ENCODE measurements around the gene HMGN5. TPM values are rescaled to one million over a fixed set of nuclear protein-coding genes. Genes with fewer than 3 reads are reported as not detected.

HMGN5 gene, protein sequence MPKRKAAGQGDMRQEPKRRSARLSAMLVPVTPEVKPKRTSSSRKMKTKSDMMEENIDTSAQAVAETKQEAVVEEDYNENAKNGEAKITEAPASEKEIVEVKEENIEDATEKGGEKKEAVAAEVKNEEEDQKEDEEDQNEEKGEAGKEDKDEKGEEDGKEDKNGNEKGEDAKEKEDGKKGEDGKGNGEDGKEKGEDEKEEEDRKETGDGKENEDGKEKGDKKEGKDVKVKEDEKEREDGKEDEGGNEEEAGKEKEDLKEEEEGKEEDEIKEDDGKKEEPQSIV
- 1 to 10 TPM; 1.4 to 3.2 TPM for total RNA-seq

DNA sequence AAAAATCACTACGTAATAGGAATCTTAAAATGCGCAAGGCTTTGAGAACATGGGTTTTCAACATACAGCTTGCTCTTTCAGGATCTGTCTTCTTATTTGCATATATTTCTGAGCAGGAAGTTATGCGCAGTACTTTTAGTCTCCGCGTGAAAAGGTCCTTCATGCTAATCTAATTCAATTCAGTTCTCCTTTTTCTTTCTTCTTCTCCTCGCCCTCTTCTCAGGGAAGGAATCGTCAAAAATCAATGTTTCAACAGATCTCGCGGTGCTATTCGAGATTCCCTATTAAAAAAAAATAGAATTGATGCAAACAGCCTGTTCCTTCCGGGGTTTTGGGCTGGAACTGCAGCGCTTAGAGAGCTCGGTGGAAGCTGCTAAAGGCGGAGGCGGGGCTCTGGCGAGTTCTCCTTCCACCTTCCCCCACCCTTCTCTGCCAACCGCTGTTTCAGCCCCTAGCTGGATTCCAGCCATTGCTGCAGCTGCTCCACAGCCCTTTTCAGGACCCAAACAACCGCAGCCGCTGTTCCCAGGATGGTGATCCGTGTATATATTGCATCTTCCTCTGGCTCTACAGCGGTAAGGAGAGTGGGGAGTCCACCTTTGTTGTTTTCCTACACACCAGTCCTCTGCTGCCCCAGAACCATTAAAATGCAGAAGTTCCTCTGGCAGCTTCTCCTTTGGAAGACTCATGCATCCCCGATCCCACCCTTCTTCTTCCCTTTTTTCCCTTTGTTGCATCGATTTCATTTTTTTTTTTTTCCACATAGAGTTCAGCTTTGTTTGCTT is at the start of gene HMGN5, which contains the start of gene SH3BGRL:
Gene HMGN5 (minus strand): TSS at position 243 of the 785 bp plus-strand sequence. CDS start 80,364 bp downstream, outside the sequence.
Gene SH3BGRL (plus strand): TSS at position 432 of the 785 bp plus-strand sequence. CDS start 99 bp downstream, at position 531.
- Mint-ChIP-seq H3K36me3 (ENCODE audit: low read depth) (peaks cover 33% of the 10 kb centered on the region), H3K4me1 (peaks cover 37% of the 10 kb centered on the region), H3K4me3 (peak within 1 kb of the TSS; percentile 98), H3K27ac (peak within 1 kb of the TSS; percentile 98), H3K9me3 (no peaks in the 10 kb centered on the region), H3K27me3 (no peaks in the 10 kb centered on the region)
- ChIA-PET POLR2A (no interaction called here), CTCF (interaction anchor here (0.7 to 1.0 kb wide), 2 partner anchors 11 to 74 kb away, joined by 3 to 4 read pairs; no protein-coding TSS in a partner anchor)
- peak; percentile 77 for DNase-seq

DNA sequence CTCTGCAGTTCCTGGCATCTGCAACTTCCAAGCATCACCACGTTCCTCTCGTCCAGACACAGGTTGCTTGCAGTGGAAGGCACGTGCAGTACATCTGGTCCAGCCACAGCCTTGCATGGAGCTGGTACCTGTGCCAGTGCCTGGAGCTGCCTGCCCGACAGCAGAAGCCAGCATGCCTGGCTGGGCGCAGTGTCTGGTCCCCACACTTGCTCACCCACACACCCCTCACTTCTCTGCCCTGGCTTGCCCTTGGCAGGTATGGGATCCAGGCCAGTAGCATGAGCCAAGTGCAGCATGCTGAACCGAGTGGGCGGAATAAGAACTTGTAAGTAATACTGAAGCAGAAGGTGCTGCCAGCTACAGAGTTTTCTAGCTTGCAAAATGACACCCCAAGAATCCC is 40.0 kb upstream of the HMGN5 start:
- H3K4me3 Mint-ChIP-seq = no peak overlapping the region
- ChIA-PET POLR2A (no interaction called here), CTCF (no interaction called here)
- no peak overlapping the region for H3K27ac Mint-ChIP-seq
- peaks cover 30% of the 10 kb centered on the region for H3K36me3 Mint-ChIP-seq (ENCODE audit: low read depth)
- H3K27me3 Mint-ChIP-seq = no peaks in the 10 kb centered on the region
- peaks cover 8% of the 10 kb centered on the region for H3K9me3 Mint-ChIP-seq
- H3K4me1 Mint-ChIP-seq = no peaks in the 10 kb centered on the region
- DNase-seq = no peak

DNA sequence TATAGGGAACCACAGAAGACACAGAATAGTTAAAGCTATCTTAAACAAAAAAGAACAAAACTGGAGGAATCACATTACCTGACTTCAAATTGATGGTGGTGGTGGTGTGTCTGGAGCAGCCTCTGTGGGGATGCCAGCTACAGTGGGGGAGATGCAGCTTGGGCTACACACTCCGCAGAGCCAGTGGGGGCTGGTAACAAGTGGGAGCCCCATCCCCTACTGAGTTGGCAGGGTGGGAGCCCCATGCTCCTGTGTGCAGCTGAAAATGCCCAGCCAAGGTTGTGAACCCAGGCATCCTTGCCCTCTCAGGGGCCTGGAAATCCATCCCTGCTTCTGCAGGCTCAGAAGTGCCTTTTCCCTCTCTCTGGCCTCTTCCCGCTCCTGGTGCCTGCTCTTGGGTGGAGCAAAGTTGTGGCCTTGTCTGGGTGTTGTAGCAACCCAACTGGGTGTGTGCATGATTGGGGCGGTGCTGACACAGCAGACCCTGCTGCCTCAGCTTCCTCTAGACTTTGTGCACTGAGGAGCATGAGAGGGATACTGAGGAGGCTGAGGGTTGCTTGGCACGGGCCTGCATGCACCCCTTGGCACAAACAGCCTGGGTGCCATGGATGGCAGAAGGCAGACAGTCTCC is 39.1 kb upstream of the HMGN5 start:
- H3K9me3 Mint-ChIP-seq = peaks cover 8% of the 10 kb centered on the region
- peaks cover 39% of the 10 kb centered on the region for H3K36me3 Mint-ChIP-seq (ENCODE audit: low read depth)
- CTCF ChIA-PET = no interaction called here
- no peaks in the 10 kb centered on the region for H3K27me3 Mint-ChIP-seq
- no peak overlapping the region for H3K4me3 Mint-ChIP-seq
- H3K27ac Mint-ChIP-seq = no peak overlapping the region
- H3K4me1 Mint-ChIP-seq = no peaks in the 10 kb centered on the region
- POLR2A ChIA-PET = no interaction called here
- no peak for DNase-seq

DNA sequence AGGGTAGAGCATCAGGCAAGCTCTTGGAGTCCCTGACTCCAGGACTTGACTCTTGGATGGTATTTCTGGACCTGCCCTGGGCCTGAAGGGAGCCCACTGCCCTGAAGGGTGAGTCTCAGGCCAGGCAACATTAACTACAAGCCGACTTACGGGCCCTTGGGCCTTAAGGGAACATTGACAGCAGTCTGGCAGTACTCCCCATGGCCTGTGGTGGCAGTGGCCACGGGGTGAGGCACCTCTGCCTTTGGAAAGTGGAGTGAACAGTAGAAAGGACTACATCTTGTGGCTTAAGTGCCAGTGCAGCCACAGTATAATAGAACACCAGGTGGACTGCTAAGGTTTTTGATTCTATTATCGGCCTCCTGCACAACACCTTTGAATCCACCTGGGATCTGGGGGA is 36.5 kb upstream of the HMGN5 start:
- POLR2A ChIA-PET = no interaction called here
- no peak overlapping the region for H3K4me3 Mint-ChIP-seq
- H3K4me1 Mint-ChIP-seq = no peaks in the 10 kb centered on the region
- H3K27ac Mint-ChIP-seq = no peak overlapping the region
- H3K27me3 Mint-ChIP-seq = no peaks in the 10 kb centered on the region
- no peak for DNase-seq
- H3K9me3 Mint-ChIP-seq = peaks cover 12% of the 10 kb centered on the region
- peaks cover 49% of the 10 kb centered on the region for H3K36me3 Mint-ChIP-seq (ENCODE audit: low read depth)
- CTCF ChIA-PET = no interaction called here

DNA sequence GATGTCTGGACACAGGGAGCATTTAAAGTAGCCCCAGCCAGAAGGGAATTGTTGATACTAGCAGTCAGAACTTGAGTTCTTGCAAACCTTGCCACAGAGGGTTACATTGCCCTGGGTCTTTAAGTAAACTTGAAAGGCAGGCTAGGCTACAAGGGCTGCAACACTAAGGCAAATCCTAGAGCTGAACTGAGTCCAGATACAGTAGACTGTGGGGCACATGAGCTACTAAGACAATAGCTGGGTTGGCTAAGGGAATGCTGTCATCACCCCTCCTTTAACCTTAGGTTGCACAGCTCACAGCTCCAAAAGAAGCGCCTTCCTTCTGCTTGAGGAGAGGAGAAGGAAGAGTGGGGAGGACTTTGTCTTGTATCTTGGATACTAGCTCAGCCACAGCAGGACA is 35.8 kb upstream of the HMGN5 start:
- no peak for DNase-seq
- POLR2A ChIA-PET = no interaction called here

DNA sequence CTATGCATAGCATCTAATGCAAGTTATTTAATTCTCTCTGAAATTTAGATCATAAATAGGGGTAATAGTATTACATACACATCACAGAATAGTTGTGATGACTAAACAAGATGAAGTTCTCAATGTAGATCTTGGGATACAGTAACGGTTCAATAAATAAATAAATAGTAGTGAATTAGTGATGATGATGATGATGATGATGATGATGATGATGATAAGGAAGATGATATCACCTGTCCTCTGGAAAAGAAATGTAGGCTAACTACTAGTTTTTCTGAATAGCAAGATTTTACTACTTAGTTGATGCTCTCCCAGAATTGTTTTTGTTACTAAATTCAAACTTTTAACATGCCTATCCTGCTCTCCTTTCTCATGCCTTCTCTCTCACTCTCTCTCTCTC is 30.5 kb upstream of the HMGN5 start:
- H3K27ac Mint-ChIP-seq = no peak overlapping the region
- peaks cover 29% of the 10 kb centered on the region for H3K36me3 Mint-ChIP-seq (ENCODE audit: low read depth)
- H3K27me3 Mint-ChIP-seq = no peaks in the 10 kb centered on the region
- CTCF ChIA-PET = no interaction called here
- H3K4me3 Mint-ChIP-seq = no peak overlapping the region
- H3K4me1 Mint-ChIP-seq = no peaks in the 10 kb centered on the region
- H3K9me3 Mint-ChIP-seq = peaks cover 4% of the 10 kb centered on the region
- POLR2A ChIA-PET = no interaction called here
- no peak for DNase-seq

More for the DNA sequence above, 35.8 kb upstream of the HMGN5 start:
- CTCF ChIA-PET = no interaction called here
- H3K36me3 Mint-ChIP-seq (ENCODE audit: low read depth) = peaks cover 49% of the 10 kb centered on the region
- no peak overlapping the region for H3K4me3 Mint-ChIP-seq
- no peak overlapping the region for H3K27ac Mint-ChIP-seq
- H3K9me3 Mint-ChIP-seq = peaks cover 12% of the 10 kb centered on the region
- H3K27me3 Mint-ChIP-seq = no peaks in the 10 kb centered on the region
- H3K4me1 Mint-ChIP-seq = no peaks in the 10 kb centered on the region

DNA sequence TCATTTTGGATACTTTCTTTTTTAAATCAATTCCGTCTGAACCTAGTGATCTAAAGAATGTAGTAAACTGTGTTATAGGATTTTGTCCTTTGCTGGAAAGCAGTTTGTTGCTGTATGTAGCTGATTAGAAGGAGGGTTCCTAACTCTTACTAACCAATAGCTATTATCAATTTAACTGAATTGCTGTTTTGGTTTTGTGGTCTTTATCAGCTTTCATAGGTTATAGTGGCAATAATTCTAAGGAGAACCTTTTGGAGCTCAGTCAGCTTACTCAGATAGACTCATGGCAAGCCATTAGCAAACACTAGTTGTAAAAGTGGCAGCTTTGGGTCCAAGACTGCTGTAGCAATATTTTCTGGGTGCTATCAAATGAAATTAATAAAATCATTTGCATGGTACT is 29.8 kb upstream of the HMGN5 start:
- H3K9me3 Mint-ChIP-seq = peaks cover 4% of the 10 kb centered on the region
- H3K4me3 Mint-ChIP-seq = no peak overlapping the region
- POLR2A ChIA-PET = no interaction called here
- no peak overlapping the region for H3K27ac Mint-ChIP-seq
- no peaks in the 10 kb centered on the region for H3K4me1 Mint-ChIP-seq
- H3K36me3 Mint-ChIP-seq (ENCODE audit: low read depth) = peaks cover 23% of the 10 kb centered on the region
- DNase-seq = no peak
- CTCF ChIA-PET = no interaction called here
- H3K27me3 Mint-ChIP-seq = no peaks in the 10 kb centered on the region

DNA sequence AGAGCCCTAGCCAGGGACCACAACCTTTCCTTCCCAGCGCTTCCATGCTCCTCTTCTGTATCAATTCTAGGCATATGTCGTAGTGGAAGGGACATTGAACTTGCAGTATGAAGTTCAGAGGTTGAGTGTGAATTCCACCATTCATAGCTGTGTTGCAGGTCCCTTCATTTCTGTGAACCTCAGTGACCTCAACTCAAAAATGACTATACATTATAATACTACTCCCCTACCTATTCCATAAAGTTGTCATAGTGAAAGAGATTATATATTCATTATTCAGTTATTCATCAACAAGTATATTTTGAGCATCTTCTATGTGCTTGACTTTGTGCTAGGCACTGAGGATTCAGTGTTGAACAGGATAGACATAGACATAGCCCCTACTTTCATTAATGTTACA is 28.2 kb upstream of the HMGN5 start:
- Mint-ChIP-seq H3K27ac (no peak overlapping the region), H3K36me3 (ENCODE audit: low read depth) (peaks cover 15% of the 10 kb centered on the region), H3K4me1 (no peaks in the 10 kb centered on the region), H3K9me3 (peaks cover 4% of the 10 kb centered on the region), H3K4me3 (no peak overlapping the region), H3K27me3 (no peaks in the 10 kb centered on the region)
- no peak for DNase-seq
- CTCF ChIA-PET = no interaction called here
- POLR2A ChIA-PET = no interaction called here

DNA sequence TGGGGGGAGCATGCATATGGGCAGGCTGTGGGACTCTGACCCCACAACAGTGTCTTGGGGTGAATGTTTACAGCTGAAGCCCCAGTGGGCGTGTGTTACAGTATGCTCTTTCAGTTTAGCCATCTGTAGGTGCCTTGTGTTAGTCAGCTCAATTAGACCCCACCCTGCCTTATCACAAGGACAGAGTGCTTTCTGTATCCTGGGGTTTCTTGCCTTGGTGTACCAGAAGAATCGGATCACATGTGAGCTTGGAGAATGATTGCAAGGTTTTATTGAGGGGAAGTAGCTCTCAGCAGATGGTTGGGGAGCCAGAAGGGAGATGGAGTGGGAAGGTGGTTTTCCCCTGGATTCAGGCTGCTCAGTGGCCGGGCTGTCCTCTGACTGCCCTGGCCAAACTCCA is 27.5 kb upstream of the HMGN5 start:
- ChIA-PET POLR2A (no interaction called here), CTCF (no interaction called here)
- Mint-ChIP-seq H3K36me3 (ENCODE audit: low read depth) (peaks cover 14% of the 10 kb centered on the region), H3K27ac (no peak overlapping the region), H3K4me1 (no peaks in the 10 kb centered on the region), H3K4me3 (no peak overlapping the region), H3K27me3 (no peaks in the 10 kb centered on the region), H3K9me3 (peaks cover 4% of the 10 kb centered on the region)
- DNase-seq = no peak

DNA sequence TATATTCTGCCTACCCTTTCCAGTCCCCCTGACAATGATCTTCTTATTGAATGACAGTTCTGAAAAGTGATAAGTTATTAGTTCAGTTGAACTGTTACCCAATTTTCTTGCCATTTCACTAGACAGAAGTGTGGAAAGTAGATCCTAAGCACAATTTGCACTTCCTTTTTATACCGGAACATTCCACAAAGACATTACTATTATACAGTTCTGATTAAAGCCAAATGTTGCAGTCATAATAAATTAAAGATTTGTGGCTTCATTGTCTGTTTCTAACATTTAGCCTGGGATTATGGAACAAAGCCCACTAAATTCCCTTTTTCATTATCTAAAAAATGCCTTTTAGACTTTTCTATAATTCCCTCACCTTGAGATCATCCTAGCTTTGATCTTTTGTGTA is 14.0 kb upstream of the HMGN5 start:
- Mint-ChIP-seq H3K4me1 (peaks cover 5% of the 10 kb centered on the region), H3K4me3 (no peak overlapping the region), H3K9me3 (no peaks in the 10 kb centered on the region), H3K27ac (no peak overlapping the region), H3K36me3 (ENCODE audit: low read depth) (peaks cover 32% of the 10 kb centered on the region), H3K27me3 (no peaks in the 10 kb centered on the region)
- DNase-seq = no peak
- ChIA-PET CTCF (no interaction called here), POLR2A (no interaction called here)

DNA sequence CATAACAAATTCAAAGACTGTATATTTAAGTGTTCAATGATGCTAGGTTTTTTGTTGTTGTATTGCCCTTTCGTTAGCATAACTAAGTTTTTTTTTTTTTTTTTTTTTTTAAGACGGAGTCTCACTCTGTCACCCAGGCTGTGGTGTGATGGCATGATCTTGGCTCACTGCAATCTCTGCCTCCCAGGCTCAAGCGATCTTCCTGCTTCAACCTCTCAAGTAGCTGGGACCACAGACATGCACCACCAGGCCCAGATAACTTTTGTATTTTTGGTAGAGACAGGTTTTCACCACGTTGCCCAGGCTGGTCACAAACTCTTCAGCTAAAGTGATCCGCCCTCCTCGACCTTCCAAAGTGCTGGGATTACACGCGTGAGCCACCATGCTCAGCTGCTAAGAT is 7.2 kb upstream of the HMGN5 start:
- Mint-ChIP-seq H3K27me3 (no peaks in the 10 kb centered on the region), H3K4me1 (peaks cover 18% of the 10 kb centered on the region), H3K36me3 (ENCODE audit: low read depth) (peaks cover 47% of the 10 kb centered on the region), H3K4me3 (no peak overlapping the region), H3K27ac (no peak overlapping the region), H3K9me3 (no peaks in the 10 kb centered on the region)
- no peak for DNase-seq
- ChIA-PET POLR2A (no interaction called here), CTCF (no interaction called here)

DNA sequence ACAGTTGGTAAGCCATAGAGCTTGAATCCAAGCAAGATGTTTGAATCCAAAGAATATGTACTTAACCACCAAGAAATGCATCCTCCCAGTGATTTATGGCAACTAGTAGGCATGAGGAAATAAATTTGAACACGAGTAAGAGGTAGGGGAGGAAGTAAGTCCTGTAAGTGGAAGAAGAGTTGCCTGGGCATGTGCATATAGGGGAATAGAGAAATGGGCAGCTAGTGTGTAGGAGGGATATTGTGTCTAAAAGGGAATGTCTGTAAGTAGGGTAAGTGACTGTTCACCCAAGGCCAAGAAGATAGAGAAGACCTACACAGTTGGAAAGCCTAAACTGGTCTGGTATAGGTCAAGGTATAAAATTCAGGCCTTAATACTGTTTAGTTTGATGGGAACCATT is 4.8 kb upstream of the HMGN5 start:
- ChIA-PET CTCF (no interaction called here), POLR2A (no interaction called here)
- H3K4me3 Mint-ChIP-seq = no peak overlapping the region
- DNase-seq = no peak
- peaks cover 26% of the 10 kb centered on the region for H3K4me1 Mint-ChIP-seq
- H3K9me3 Mint-ChIP-seq = no peaks in the 10 kb centered on the region
- H3K27me3 Mint-ChIP-seq = no peaks in the 10 kb centered on the region
- H3K36me3 Mint-ChIP-seq (ENCODE audit: low read depth) = peaks cover 49% of the 10 kb centered on the region
- no peak overlapping the region for H3K27ac Mint-ChIP-seq

DNA sequence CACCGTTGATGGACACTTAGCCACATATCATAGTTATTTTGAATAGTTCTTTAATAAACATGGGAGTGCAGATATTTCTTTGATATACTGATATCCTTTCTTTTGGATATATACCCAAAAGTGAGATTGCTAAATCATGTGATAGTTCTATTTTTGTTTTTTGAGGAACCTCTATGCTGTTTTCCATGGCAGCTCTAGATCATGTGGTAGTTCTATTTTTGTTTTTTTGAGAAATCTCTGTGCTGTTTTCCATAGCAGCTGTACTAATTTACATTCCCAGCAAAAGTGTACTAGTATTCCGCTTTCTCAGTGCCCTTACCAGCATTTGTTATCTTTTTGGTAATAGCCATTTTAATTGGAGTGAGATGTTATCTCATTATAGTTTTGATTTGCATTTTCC is 3.8 kb upstream of the HMGN5 start:
- ChIA-PET CTCF (no interaction called here), POLR2A (no interaction called here)
- H3K27ac Mint-ChIP-seq = no peak overlapping the region
- H3K4me1 Mint-ChIP-seq = peaks cover 33% of the 10 kb centered on the region
- no peaks in the 10 kb centered on the region for H3K9me3 Mint-ChIP-seq
- no peak for DNase-seq
- H3K4me3 Mint-ChIP-seq = no peak overlapping the region
- H3K27me3 Mint-ChIP-seq = no peaks in the 10 kb centered on the region
- peaks cover 43% of the 10 kb centered on the region for H3K36me3 Mint-ChIP-seq (ENCODE audit: low read depth)
